ENCODE measurements around the gene CCDC32.
A peak's percentile ranks its signal among the peaks of the same experiment; 100 is the strongest.
"Not testable (repeated sequence)": the region's sequence is repeated elsewhere in the genome, so short reads cannot be mapped to it uniquely, and the experiment has no call there.

The CCDC32 gene

GRCh38 chr15:40564591-40565332, at the start of gene CCDC32:
Gene CCDC32 (minus strand): TSS chr15:40565042. CDS start chr15:40563015, 2,027 bp downstream.
- peak; percentile 97 for DNase-seq

GRCh38 chr15:40613080-40613479, 48.2 kb upstream of the CCDC32 start:
- no peak for DNase-seq

- DNase-seq: no peak
These were observed 39.1 kb upstream of the CCDC32 start for GRCh38 chr15:40603935-40604334.

GRCh38 chr15:40600956-40601355, 36.1 kb upstream of the CCDC32 start:
- DNase-seq: no peak

GRCh38 chr15:40598672-40599071, 33.8 kb upstream of the CCDC32 start:
- no peak for DNase-seq

GRCh38 chr15:40598126-40598525, 33.3 kb upstream of the CCDC32 start:
- DNase-seq: no peak

GRCh38 chr15:40597024-40597423, 32.2 kb upstream of the CCDC32 start:
- no peak for DNase-seq

- no peak for DNase-seq
These were observed 30.9 kb upstream of the CCDC32 start for GRCh38 chr15:40595773-40596172.

GRCh38 chr15:40595219-40595618, 30.4 kb upstream of the CCDC32 start:
- no peak for DNase-seq

- DNase-seq: peak; percentile 55
These were observed 29.6 kb upstream of the CCDC32 start for GRCh38 chr15:40594429-40594836.

GRCh38 chr15:40593588-40594428, 29.0 kb upstream of the CCDC32 start, which contains the start of gene KNL1:
Gene KNL1 (plus strand): TSS chr15:40594249. CDS start chr15:40602932, 8,683 bp downstream.
- peak; percentile 99 for DNase-seq

- no peak for DNase-seq
These were observed 28.3 kb upstream of the CCDC32 start for GRCh38 chr15:40593165-40593564.

GRCh38 chr15:40591389-40591788, 26.5 kb upstream of the CCDC32 start:
- no peak for DNase-seq

- no peak for DNase-seq
These were observed 25.8 kb upstream of the CCDC32 start for GRCh38 chr15:40590667-40591050.

GRCh38 chr15:40584191-40584590, 19.3 kb upstream of the CCDC32 start:
- DNase-seq: no peak

- no peak for DNase-seq
These were observed 17.9 kb upstream of the CCDC32 start for GRCh38 chr15:40582726-40583246.

GRCh38 chr15:40581796-40582195, 17.0 kb upstream of the CCDC32 start:
- DNase-seq: not testable (repeated sequence)

GRCh38 chr15:40578892-40579291, 14.1 kb upstream of the CCDC32 start:
- no peak for DNase-seq

- not testable (repeated sequence) for DNase-seq
These were observed 12.1 kb upstream of the CCDC32 start for GRCh38 chr15:40576914-40577313.

- no peak for DNase-seq
These were observed 10.3 kb upstream of the CCDC32 start for GRCh38 chr15:40575113-40575512.

GRCh38 chr15:40569129-40569953, 4.5 kb upstream of the CCDC32 start, which contains the start of gene RPUSD2:
Gene RPUSD2 (plus strand): TSS chr15:40569299. CDS start chr15:40569338, 39 bp downstream.
- peak; percentile 87 for DNase-seq

- DNase-seq: no peak
These were observed 2.3 kb upstream of the CCDC32 start for GRCh38 chr15:40567111-40567510.

Data from kidney glomerular epithelial cell (primary cell).